Medulla oblongata (tissue), 1 donor: ENCODE results near the gene C2orf74.

Experiments used
- DNase-seq: peaks from one replicate; pipeline ENCODE4 v3.0.0-alpha.2; 2015; ENCODE audit errors: extremely low spot score

The C2orf74 gene

DNA sequence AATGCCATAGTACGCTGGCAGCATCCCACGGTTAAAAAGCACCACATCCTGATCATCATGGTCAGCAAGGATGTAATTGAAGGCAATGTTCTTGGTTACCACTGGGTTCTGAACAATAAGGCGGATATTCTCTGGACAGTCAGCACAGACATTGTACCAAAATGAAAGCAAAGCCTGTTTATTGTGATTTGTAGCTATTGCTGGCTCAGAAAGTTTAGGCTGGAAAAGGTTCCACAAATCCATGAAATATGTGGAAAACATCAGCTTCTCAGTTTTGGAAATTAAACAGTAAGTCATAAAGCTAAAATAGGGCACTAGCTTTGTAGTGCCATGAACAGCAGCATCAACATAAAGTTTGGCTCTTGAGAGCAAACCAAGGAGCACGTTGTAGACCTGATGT is 52.2 kb downstream of the C2orf74 start:
- peak; percentile 44 for DNase-seq
